ENCODE measurements around the gene AGPAT4. TPM values are rescaled to one million over a fixed set of nuclear protein-coding genes. Genes with fewer than 3 reads are reported as not detected.

AGPAT4 gene
- total and polyA plus RNA-seq, 2 of the 13 experiments (the other 11 are each of a cell fraction or from before 2014, with no cell fraction given) = 0.07 to 0.13 TPM

- TF ChIP-seq HNF1B (CRISPR knock-in tag; IDR thresholded peaks at IDR 0.05) (no peak), TOPORS (CRISPR knock-in tag; IDR thresholded peaks at IDR 0.05) (no peak), GZF1 (CRISPR knock-in tag; IDR thresholded peaks at IDR 0.05) (no peak), GRHL1 (CRISPR knock-in tag; conservative IDR thresholded peaks at IDR 0.05) (no peak), HOMEZ (CRISPR knock-in tag; IDR thresholded peaks at IDR 0.05; ENCODE audit: low read depth) (no peak), CENPX (CRISPR knock-in tag; IDR thresholded peaks at IDR 0.05) (no peak)
Observed at GRCh38 chr6:161166176-161166575, 107.7 kb downstream of the AGPAT4 start (continued).

- POLR2A ChIA-PET = no interaction called here
- CTCF ChIA-PET (ENCODE audit: low intra/inter-chr PET ratio, low total read pairs) = no interaction called here
- no peak overlapping the region for H3K9ac ChIP-seq (ENCODE audit: insufficient read depth, low read depth, low read length)
- H3K4me3 ChIP-seq (replicated peaks in 1 of 3; ENCODE audit: insufficient read depth in 1 of 3, low read depth in 2 of 3, low read length in 3 of 3) = no peak overlapping the region
- 38% methylated on average over 7 of the region's 9 CpGs for WGBS (ENCODE audit: low lambda C conversion rate)
- no peaks in the 10 kb centered on the region for H4K20me1 ChIP-seq (ENCODE audit: insufficient read depth, low read length)
- BruUV-seq (replicated peaks) = no TSS peak
- no peak overlapping the region for H2AFZ ChIP-seq (ENCODE audit: low read length)
- DNase-seq (ENCODE audit: low spot score) (no peak), ATAC-seq (no peak), FAIRE-seq (no peak)
- TF ChIP-seq ZNF703 (CRISPR knock-in tag; IDR thresholded peaks at IDR 0.05; ENCODE audit: borderline replicate concordance) (no peak), ISL2 (CRISPR knock-in tag; IDR thresholded peaks at IDR 0.05) (no peak), KDM4B (CRISPR knock-in tag; IDR thresholded peaks at IDR 0.05) (no peak)
- intact Hi-C loops (cut with micrococcal nuclease; ENCODE audit: unreplicated experiment) (no loop called here), in situ Hi-C loops (cut with HindIII; ENCODE audit: extremely low pct_ligation_motif_present, low pct_unique_long_range_greater_than_20kb) (no loop called here)
- no peaks in the 10 kb centered on the region for H3K4me1 ChIP-seq (ENCODE audit: insufficient read depth, low read length)
- H3K27ac ChIP-seq (ENCODE audit: extremely low read length, insufficient read depth, low read length) = no peak overlapping the region
- H3K9me3 ChIP-seq (ENCODE audit: low read length) = no peaks in the 10 kb centered on the region
- H3K4me2 ChIP-seq (ENCODE audit: low read depth, low read length) = no peak overlapping the region
- peaks cover 0 to 30% of the 10 kb centered on the region in 2 experiments; a peak in 3 of 5 replicates for H3K27me3 ChIP-seq (ENCODE audit: control insufficient read depth in 1 of 2, insufficient read depth in 2 of 2, low read length in 2 of 2)
- H3K36me3 ChIP-seq (replicated peaks in 1 of 2; ENCODE audit: control insufficient read depth in 1 of 2, insufficient read depth in 2 of 2, low read length in 2 of 2) = no peaks in the 10 kb centered on the region
- no peaks in the 10 kb centered on the region for H3K79me2 ChIP-seq (ENCODE audit: insufficient read depth, low read length)
Observed at GRCh38 chr6:161164182-161164625, 109.7 kb downstream of the AGPAT4 start.

Measured in HepG2 (cell line).